ENCODE results near the gene SERPINA5.

DNA sequence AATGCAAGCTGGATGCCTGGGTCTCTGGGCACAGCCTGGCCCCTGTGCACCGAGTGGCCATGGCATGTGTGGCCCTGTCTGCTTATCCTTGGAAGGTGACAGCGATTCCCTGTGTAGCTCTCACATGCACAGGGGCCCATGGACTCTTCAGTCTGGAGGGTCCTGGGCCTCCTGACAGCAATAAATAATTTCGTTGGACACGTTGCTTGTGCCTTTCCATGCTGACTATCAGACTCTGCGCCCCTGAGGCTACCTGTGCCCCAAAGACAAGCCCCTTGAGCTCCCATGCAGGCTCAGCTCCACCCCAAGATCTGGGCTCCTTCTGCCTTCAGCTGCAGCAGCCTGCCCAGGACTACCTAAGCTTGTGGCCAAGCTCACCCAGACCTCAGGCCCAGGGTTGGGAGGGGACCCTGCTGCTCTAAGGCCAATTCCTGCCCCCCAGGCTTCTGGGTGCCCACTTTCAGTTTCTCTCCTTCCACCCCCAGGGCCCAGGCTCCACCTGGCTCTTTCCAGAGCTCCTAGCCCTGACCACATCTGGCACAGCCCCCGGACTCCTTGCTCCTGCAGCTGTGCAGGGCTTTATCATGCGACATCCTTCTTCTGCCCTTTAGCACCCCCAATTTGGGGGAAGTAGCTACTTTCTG, 42.8 kb downstream of the SERPINA5 start:
- TF ChIP-seq, protein P1, sequence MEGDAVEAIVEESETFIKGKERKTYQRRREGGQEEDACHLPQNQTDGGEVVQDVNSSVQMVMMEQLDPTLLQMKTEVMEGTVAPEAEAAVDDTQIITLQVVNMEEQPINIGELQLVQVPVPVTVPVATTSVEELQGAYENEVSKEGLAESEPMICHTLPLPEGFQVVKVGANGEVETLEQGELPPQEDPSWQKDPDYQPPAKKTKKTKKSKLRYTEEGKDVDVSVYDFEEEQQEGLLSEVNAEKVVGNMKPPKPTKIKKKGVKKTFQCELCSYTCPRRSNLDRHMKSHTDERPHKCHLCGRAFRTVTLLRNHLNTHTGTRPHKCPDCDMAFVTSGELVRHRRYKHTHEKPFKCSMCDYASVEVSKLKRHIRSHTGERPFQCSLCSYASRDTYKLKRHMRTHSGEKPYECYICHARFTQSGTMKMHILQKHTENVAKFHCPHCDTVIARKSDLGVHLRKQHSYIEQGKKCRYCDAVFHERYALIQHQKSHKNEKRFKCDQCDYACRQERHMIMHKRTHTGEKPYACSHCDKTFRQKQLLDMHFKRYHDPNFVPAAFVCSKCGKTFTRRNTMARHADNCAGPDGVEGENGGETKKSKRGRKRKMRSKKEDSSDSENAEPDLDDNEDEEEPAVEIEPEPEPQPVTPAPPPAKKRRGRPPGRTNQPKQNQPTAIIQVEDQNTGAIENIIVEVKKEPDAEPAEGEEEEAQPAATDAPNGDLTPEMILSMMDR (IDR thresholded peaks at IDR 0.05; ENCODE audit: low read length): no peak
- no peak for TF ChIP-seq EZH2phosphoT487 (IDR thresholded peaks at IDR 0.05; ENCODE audit: low read length)
